Common myeloid progenitor, CD34-positive (primary cell): ENCODE measurements around the gene NNMT.

Source experiments
- CTCF ChIA-PET: fragments of 350-600 bp; sonication (Branson Sonifier 250); formaldehyde crosslinking; loops from one replicate; lab custom pipeline; 2021; ENCODE audit warnings: antibody characterized with exemption; lab: Charles Lee
- POLR2A ChIA-PET: fragments of 350-600 bp; sonication (Branson Sonifier 250); formaldehyde crosslinking; loops from one replicate; lab custom pipeline; 2021; ENCODE audit warnings: antibody characterized with exemption; lab: Charles Lee
- DNase-seq, 3 donors: peaks; one replicate each; pipeline versions ENCODE4 v3.0.0 to v3.0.0-alpha.2; 2013
- H3K27ac ChIP-seq, 2 experiments: 1 replicate in 1 of 2; 2 replicates in 1 of 2; pipeline ENCODE4 v1.7.0; 2013; ENCODE audit warnings: inconsistent platforms in 2 of 2, low read length in 2 of 2, mild to moderate bottlenecking in 2 of 2, low read depth in 1 of 2, moderate library complexity in 1 of 2; ENCODE audit not compliant: severe bottlenecking in 2 of 2, insufficient read depth in 1 of 2, poor library complexity in 1 of 2
- H3K27me3 ChIP-seq, 5 experiments: replicated peaks in 2 of 5; 1 replicate in 3 of 5; 2 replicates in 2 of 5; pipeline versions ENCODE4 v1.6.1 to v1.7.0; 2013; ENCODE audit warnings: low read length in 4 of 5, mild to moderate bottlenecking in 2 of 5, moderate library complexity in 2 of 5, inconsistent platforms in 1 of 5; ENCODE audit not compliant: insufficient read depth in 5 of 5, control insufficient read depth in 4 of 5
- H3K36me3 ChIP-seq, 4 experiments: 1 replicate in 2 of 4; 2 replicates in 2 of 4; pipeline versions ENCODE4 v1.6.1 to v1.7.0; 2013; ENCODE audit warnings: low read length in 3 of 4, control low read depth in 1 of 4, mild to moderate bottlenecking in 1 of 4; ENCODE audit not compliant: control insufficient read depth in 4 of 4, insufficient read depth in 4 of 4
- H3K4me1 ChIP-seq, 4 experiments: 1 replicate in 3 of 4; 2 replicates in 1 of 4; pipeline versions ENCODE4 v1.6.1 to v1.7.1; 2013; ENCODE audit warnings: low read length in 3 of 4, mild to moderate bottlenecking in 3 of 4, control low read depth in 1 of 4, inconsistent platforms in 1 of 4, moderate library complexity in 1 of 4; ENCODE audit not compliant: control insufficient read depth in 4 of 4, insufficient read depth in 4 of 4; ENCODE audit errors: control extremely low read depth in 1 of 4
- H3K4me3 ChIP-seq, 7 experiments: 1 replicate in 4 of 7; 2 replicates in 3 of 7; pipeline versions ENCODE4 v1.5.1 to v1.7.0; 2013; ENCODE audit warnings: mild to moderate bottlenecking in 7 of 7, low read length in 6 of 7, moderate library complexity in 6 of 7, inconsistent platforms in 2 of 7, low read depth in 2 of 7, control low read depth in 1 of 7; ENCODE audit not compliant: insufficient read depth in 4 of 7, control insufficient read depth in 1 of 7; ENCODE audit errors: extremely low read depth in 1 of 7
- H3K9me3 ChIP-seq, 5 experiments: 1 replicate in 4 of 5; 2 replicates in 1 of 5; pipeline versions ENCODE4 v1.6.1 to v1.7.1; 2013; ENCODE audit warnings: low read length in 4 of 5, mild to moderate bottlenecking in 2 of 5, inconsistent platforms in 1 of 5, low read depth in 1 of 5, moderate library complexity in 1 of 5; ENCODE audit not compliant: control insufficient read depth in 4 of 5, insufficient read depth in 2 of 5; ENCODE audit errors: control extremely low read depth in 1 of 5
- WGBS: methylation state at CpG from one replicate; pipeline ENCODE4 v1.1.5; 2013; ENCODE audit not compliant: insufficient coverage; 5-methylcytosine and 5-hydroxymethylcytosine counted together

NNMT gene

GRCh38 chr11:114307524-114308203, 11.5 kb downstream of the NNMT start:
- H3K9me3 ChIP-seq = no peaks in the 10 kb centered on the region
- peaks cover 0 to 16% (median 7%) of the 10 kb centered on the region in 4 experiments for H3K4me1 ChIP-seq
- H3K27ac ChIP-seq = no peak overlapping the region
- 17% methylated on average over 8 of the region's 9 CpGs for WGBS
- no peak for DNase-seq
- no peaks in the 10 kb centered on the region for H3K27me3 ChIP-seq
- no peaks in the 10 kb centered on the region for H3K36me3 ChIP-seq
- peak overlapping the region in 1 of 7 experiments; percentile 28 for H3K4me3 ChIP-seq
- POLR2A ChIA-PET = no interaction called here
- CTCF ChIA-PET = interaction anchor here (1.0 to 1.3 kb wide), 2 partner anchors 12 to 27 kb away, joined by 3 to 6 read pairs; no protein-coding TSS in a partner anchor

GRCh38 chr11:114308689-114309089, 12.5 kb downstream of the NNMT start:
- H3K4me1 ChIP-seq = peaks cover 0 to 16% (median 7%) of the 10 kb centered on the region in 4 experiments
- DNase-seq = no peak
- no peaks in the 10 kb centered on the region for H3K36me3 ChIP-seq
- ChIA-PET CTCF (interaction anchor here (1.3 kb wide), 1 partner anchor 32 kb away, joined by 3 read pairs; no protein-coding TSS in a partner anchor), POLR2A (no interaction called here)
- H3K27me3 ChIP-seq = no peaks in the 10 kb centered on the region
- no peaks in the 10 kb centered on the region for H3K9me3 ChIP-seq
- 100% methylated on average over 4 of the region's 6 CpGs for WGBS
- H3K27ac ChIP-seq = no peak overlapping the region
- no peak overlapping the region for H3K4me3 ChIP-seq

GRCh38 chr11:114309517-114309916, 13.3 kb downstream of the NNMT start:
- Histone ChIP-seq H3K36me3 (no peaks in the 10 kb centered on the region), H3K27me3 (no peaks in the 10 kb centered on the region), H3K4me1 (peaks cover 0 to 16% (median 7%) of the 10 kb centered on the region in 4 experiments), H3K4me3 (no peak overlapping the region), H3K27ac (no peak overlapping the region), H3K9me3 (no peaks in the 10 kb centered on the region)
- DNase-seq = no peak
- no CpG with 5 or more reads among the region's 1 CpG for WGBS
- ChIA-PET POLR2A (no interaction called here), CTCF (interaction anchor here (1.3 kb wide), 1 partner anchor 31 kb away, joined by 3 read pairs; no protein-coding TSS in a partner anchor)

- Histone ChIP-seq H3K4me3 (no peak overlapping the region), H3K4me1 (peaks cover 0 to 16% (median 7%) of the 10 kb centered on the region in 4 experiments), H3K9me3 (no peaks in the 10 kb centered on the region), H3K36me3 (no peaks in the 10 kb centered on the region), H3K27ac (no peak overlapping the region), H3K27me3 (no peaks in the 10 kb centered on the region)
- DNase-seq = no peak
- no CpG with 5 or more reads among the region's 2 CpGs for WGBS
- ChIA-PET CTCF (interaction anchor here (1.3 kb wide), 1 partner anchor 30 kb away, joined by 3 read pairs; no protein-coding TSS in a partner anchor), POLR2A (no interaction called here)
Measured at GRCh38 chr11:114310095-114310494, 13.9 kb downstream of the NNMT start.

- no peaks in the 10 kb centered on the region for H3K9me3 ChIP-seq
- peaks cover 0 to 22% (median 8%) of the 10 kb centered on the region in 4 experiments for H3K4me1 ChIP-seq
- 95% methylated on average over 10 of the region's 10 CpGs for WGBS
- H3K36me3 ChIP-seq = no peaks in the 10 kb centered on the region
- ChIA-PET CTCF (no interaction called here), POLR2A (no interaction called here)
- peaks cover 0 to 7% (median 0%) of the 10 kb centered on the region in 5 experiments for H3K27me3 ChIP-seq
- DNase-seq = no peak
- H3K27ac ChIP-seq = no peak overlapping the region
- H3K4me3 ChIP-seq = no peak overlapping the region
Measured at GRCh38 chr11:114311946-114312345, 15.7 kb downstream of the NNMT start.

- no CpG with 5 or more reads among the region's 1 CpG for WGBS
- Histone ChIP-seq H3K4me1 (peaks cover 0 to 6% (median under 1%) of the 10 kb centered on the region in 4 experiments), H3K36me3 (no peaks in the 10 kb centered on the region), H3K27ac (no peak overlapping the region), H3K27me3 (peaks cover 0 to 7% (median 0%) of the 10 kb centered on the region in 5 experiments), H3K9me3 (no peaks in the 10 kb centered on the region), H3K4me3 (no peak overlapping the region)
- ChIA-PET CTCF (no interaction called here), POLR2A (no interaction called here)
- no peak for DNase-seq
Measured at GRCh38 chr11:114314096-114314495, 17.9 kb downstream of the NNMT start.

GRCh38 chr11:114315749-114316368, 19.7 kb downstream of the NNMT start:
- CTCF ChIA-PET = no interaction called here
- Histone ChIP-seq H3K9me3 (no peaks in the 10 kb centered on the region), H3K36me3 (no peaks in the 10 kb centered on the region), H3K4me1 (peaks cover 0 to 6% (median under 1%) of the 10 kb centered on the region in 4 experiments), H3K27me3 (peaks cover 0 to 7% (median 0%) of the 10 kb centered on the region in 5 experiments), H3K4me3 (peak overlapping the region in 4 of 7 experiments; percentile 4 to 40 (median 24)), H3K27ac (no peak overlapping the region)
- DNase-seq = peak in 2 of 3 donors; percentile 9 to 19
- 6% methylated on average over 8 of the region's 13 CpGs for WGBS
- POLR2A ChIA-PET = interaction anchor here (0.6 kb wide), 1 partner anchor 92 kb away, joined by 3 read pairs; no protein-coding TSS in a partner anchor
